Endothelial cell of umbilical vein (primary cell): Measurements from ENCODE around the gene DENND5B.

Experiments used
- EZH2 ChIP-seq: IDR thresholded peaks from 2 replicates; pipeline ENCODE4 v1.6.1; 2012; ENCODE audit warnings: borderline replicate concordance, low read depth, mild to moderate bottlenecking, moderate library complexity, low read length, inconsistent platforms; ENCODE audit not compliant: severe bottlenecking
- GATA2 ChIP-seq: IDR thresholded peaks from 2 replicates; pipeline ENCODE4 v1.7.0; 2011; ENCODE audit warnings: low read depth, mild to moderate bottlenecking, moderate library complexity, mixed read lengths, low read length; ENCODE audit not compliant: insufficient read length, insufficient read depth
- JUN ChIP-seq: IDR thresholded peaks from 2 replicates; pipeline ENCODE4 v1.6.1; 2011; ENCODE audit warnings: borderline replicate concordance, low read depth; ENCODE audit not compliant: insufficient read length, insufficient read depth
- MAX ChIP-seq: IDR thresholded peaks from 2 replicates; pipeline ENCODE4 v1.6.1; 2011; ENCODE audit not compliant: insufficient read depth, insufficient read length
- POLR2A ChIP-seq: IDR thresholded peaks from 2 replicates; pipeline ENCODE4 v1.6.1; 2012; ENCODE audit warnings: low read depth, mild to moderate bottlenecking, control low read depth, low read length
- POLR2AphosphoS5 ChIP-seq: IDR thresholded peaks from 2 replicates; pipeline ENCODE4 v1.6.1; 2012; ENCODE audit warnings: low read depth, mild to moderate bottlenecking, control low read depth, low read length, moderate library complexity; ENCODE audit not compliant: insufficient read depth
- TF ChIP-seq, protein P1 (sequence below), 2 donors: IDR thresholded peaks; 1 replicate in 1 of 2; 2 replicates in 1 of 2; pipeline ENCODE4 v1.5.1; 2011; ENCODE audit warnings: low read length in 2 of 2, mild to moderate bottlenecking in 2 of 2, moderate library complexity in 2 of 2, control low read depth in 1 of 2, inconsistent platforms in 1 of 2, low read depth in 1 of 2; ENCODE audit not compliant: insufficient read depth in 1 of 2; ENCODE audit errors: extremely low read depth in 1 of 2

DNA sequence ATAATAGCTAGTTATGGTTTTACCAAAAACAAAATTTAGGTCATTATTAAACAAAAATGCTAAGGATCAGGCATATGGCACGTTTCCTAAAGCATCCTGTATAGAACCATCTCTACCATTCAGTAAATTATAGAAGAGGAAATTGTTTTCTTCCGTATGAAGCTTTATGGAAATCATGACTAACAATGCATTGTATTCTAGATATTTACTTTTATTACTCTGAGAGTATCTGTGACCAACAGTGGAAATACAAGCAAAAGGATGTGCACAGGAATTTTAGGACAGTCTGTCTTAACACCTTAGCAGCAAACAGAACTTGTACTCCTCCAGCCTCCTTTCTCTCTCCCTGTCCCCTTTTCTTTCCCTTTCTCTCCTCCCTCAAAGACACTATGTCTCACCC lies 7.1 kb downstream of the DENND5B start:
- TF ChIP-seq MAX, result no peak
- TF ChIP-seq POLR2AphosphoS5, result no peak
- no peak for TF ChIP-seq POLR2A
- no peak for TF ChIP-seq JUN
- TF ChIP-seq, protein P1, sequence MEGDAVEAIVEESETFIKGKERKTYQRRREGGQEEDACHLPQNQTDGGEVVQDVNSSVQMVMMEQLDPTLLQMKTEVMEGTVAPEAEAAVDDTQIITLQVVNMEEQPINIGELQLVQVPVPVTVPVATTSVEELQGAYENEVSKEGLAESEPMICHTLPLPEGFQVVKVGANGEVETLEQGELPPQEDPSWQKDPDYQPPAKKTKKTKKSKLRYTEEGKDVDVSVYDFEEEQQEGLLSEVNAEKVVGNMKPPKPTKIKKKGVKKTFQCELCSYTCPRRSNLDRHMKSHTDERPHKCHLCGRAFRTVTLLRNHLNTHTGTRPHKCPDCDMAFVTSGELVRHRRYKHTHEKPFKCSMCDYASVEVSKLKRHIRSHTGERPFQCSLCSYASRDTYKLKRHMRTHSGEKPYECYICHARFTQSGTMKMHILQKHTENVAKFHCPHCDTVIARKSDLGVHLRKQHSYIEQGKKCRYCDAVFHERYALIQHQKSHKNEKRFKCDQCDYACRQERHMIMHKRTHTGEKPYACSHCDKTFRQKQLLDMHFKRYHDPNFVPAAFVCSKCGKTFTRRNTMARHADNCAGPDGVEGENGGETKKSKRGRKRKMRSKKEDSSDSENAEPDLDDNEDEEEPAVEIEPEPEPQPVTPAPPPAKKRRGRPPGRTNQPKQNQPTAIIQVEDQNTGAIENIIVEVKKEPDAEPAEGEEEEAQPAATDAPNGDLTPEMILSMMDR (IDR thresholded peaks at IDR 0.05; ENCODE audit: extremely low read depth in 1 of 2, insufficient read depth in 1 of 2, low read depth in 1 of 2, low read length in 2 of 2), result no peak
- no peak for TF ChIP-seq EZH2
- TF ChIP-seq GATA2, result no peak
